HG03045 (cell line): Measurements from ENCODE around the gene ZNF593.

Experiments
- ATAC-seq: cut with Tn5 transposase; IDR thresholded peaks from one replicate; pipeline ENCODE4 v1.9.1; 2021; ENCODE audit warnings: mild to moderate bottlenecking, moderate library complexity; ENCODE audit not compliant: unreplicated experiment

Gene ZNF593

GRCh38 chr1:26200413-26200812 lies 30.7 kb downstream of the ZNF593 start:
- no peak for ATAC-seq

GRCh38 chr1:26203642-26204318 lies 34.1 kb downstream of the ZNF593 start:
- ATAC-seq = no peak

GRCh38 chr1:26210147-26210870 lies 40.6 kb downstream of the ZNF593 start:
- ATAC-seq = no peak

- ATAC-seq = no peak
Observed at GRCh38 chr1:26212726-26213125, 43.0 kb downstream of the ZNF593 start.

GRCh38 chr1:26213335-26213905 lies 43.7 kb downstream of the ZNF593 start:
- ATAC-seq = no peak

- ATAC-seq = no peak
Observed at GRCh38 chr1:26215246-26215645, 45.5 kb downstream of the ZNF593 start.

- no peak for ATAC-seq
Observed at GRCh38 chr1:26218906-26219494, 49.3 kb downstream of the ZNF593 start.
